Suprapubic skin (tissue), 4 donors: Measurements from ENCODE around the gene PTPRM. TPM values are rescaled to one million over a fixed set of nuclear protein-coding genes. Genes with fewer than 3 reads are reported as not detected.

Experiments
- DNase-seq, 2 donors: peaks; one replicate each; pipeline ENCODE4 v3.0.0-alpha.2; 2019; ENCODE audit warnings: low spot score in 2 of 2
- H3K27ac ChIP-seq: fragments of 200-600 bp; sonication (generic); one replicate; pipeline ENCODE4 v1.5.1; 2019
- H3K27me3 ChIP-seq: fragments of 200-600 bp; sonication (generic); one replicate; pipeline ENCODE4 v1.5.1; 2019
- H3K36me3 ChIP-seq: fragments of 200-600 bp; sonication (generic); one replicate; pipeline ENCODE4 v1.5.1; 2019
- H3K4me1 ChIP-seq: fragments of 200-600 bp; sonication (generic); one replicate; pipeline ENCODE4 v1.5.1; 2019
- H3K4me3 ChIP-seq: fragments of 200-600 bp; sonication (generic); one replicate; pipeline ENCODE4 v1.5.1; 2019; ENCODE audit warnings: mild to moderate bottlenecking
- H3K9me3 ChIP-seq: fragments of 200-600 bp; sonication (generic); one replicate; pipeline ENCODE4 v1.5.1; 2019
- CTCF ChIP-seq, 2 donors: fragments of 200-600 bp in 1 of 2; fragments of 450-650 bp in 1 of 2; sonication (generic) in 1 of 2; IDR thresholded peaks; one replicate each; pipeline ENCODE4 v1.5.1; 2016 to 2019; ENCODE audit warnings: antibody characterized with exemption in 2 of 2, mild to moderate bottlenecking in 1 of 2, moderate library complexity in 1 of 2
- EP300 ChIP-seq: sonication (generic); formaldehyde crosslinking; IDR thresholded peaks from one replicate; pipeline ENCODE4 v1.6.1; 2017; ENCODE audit warnings: antibody characterized with exemption
- POLR2A ChIP-seq, 2 donors: fragments of 450-650 bp; IDR thresholded peaks; one replicate each; pipeline ENCODE4 v1.6.1; 2017; ENCODE audit warnings: antibody characterized with exemption in 2 of 2, mild to moderate bottlenecking in 2 of 2, moderate library complexity in 2 of 2
- POLR2AphosphoS5 ChIP-seq, 3 donors: sonication (generic); formaldehyde crosslinking; IDR thresholded peaks; one replicate each; pipeline ENCODE4 v1.6.1; 2017; ENCODE audit warnings: antibody characterized with exemption in 3 of 3
- WGBS: methylation state at CpG from one replicate; pipeline ENCODE4 v1.1.5; 2018; 5-methylcytosine and 5-hydroxymethylcytosine counted together
- total RNA-seq, 4 donors: library from RNA; depleted of rRNA; stranded (reverse); fragments of >200 nt; gene quantifications; one replicate each; pipeline ENCODE4 v1.1.0, GENCODE V29; 2016

Gene PTPRM
- total RNA-seq, 4 donors from 2014 or later: 19.8 to 73.7 (median 40.0) TPM

- H3K4me1 ChIP-seq: no peaks in the 10 kb centered on the region
- 92% methylated on average over 2 of the region's 13 CpGs for WGBS
- no peak overlapping the region for H3K27ac ChIP-seq
- H3K36me3 ChIP-seq: no peaks in the 10 kb centered on the region
- H3K9me3 ChIP-seq: no peaks in the 10 kb centered on the region
- TF ChIP-seq POLR2AphosphoS5 (IDR thresholded peaks at IDR 0.05) (no peak), CTCF (IDR thresholded peaks at IDR 0.05) (no peak), POLR2A (IDR thresholded peaks at IDR 0.05) (no peak), EP300 (no peak)
- no peak overlapping the region for H3K4me3 ChIP-seq
- no peak for DNase-seq
- no peaks in the 10 kb centered on the region for H3K27me3 ChIP-seq
These were observed 859.3 kb downstream of the PTPRM start for GRCh38 chr18:8426401-8426800.

- H3K4me3 ChIP-seq: no peak overlapping the region
- no peak overlapping the region for H3K27ac ChIP-seq
- no peaks in the 10 kb centered on the region for H3K36me3 ChIP-seq
- H3K4me1 ChIP-seq: no peaks in the 10 kb centered on the region
- 100% methylated on average over 1 of the region's 1 CpG for WGBS
- DNase-seq: no peak
- no peaks in the 10 kb centered on the region for H3K27me3 ChIP-seq
- no peaks in the 10 kb centered on the region for H3K9me3 ChIP-seq
- no peak for TF ChIP-seq POLR2A (IDR thresholded peaks at IDR 0.05)
- TF ChIP-seq CTCF (IDR thresholded peaks at IDR 0.05): no peak
- no peak for TF ChIP-seq POLR2AphosphoS5 (IDR thresholded peaks at IDR 0.05)
- TF ChIP-seq EP300: no peak
These were observed 860.2 kb downstream of the PTPRM start for GRCh38 chr18:8427339-8427738.

GRCh38 chr18:8428951-8429350, 861.8 kb downstream of the PTPRM start:
- H3K4me3 ChIP-seq: no peak overlapping the region
- DNase-seq: no peak
- TF ChIP-seq POLR2AphosphoS5 (IDR thresholded peaks at IDR 0.05) (no peak), EP300 (no peak), POLR2A (IDR thresholded peaks at IDR 0.05) (no peak), CTCF (IDR thresholded peaks at IDR 0.05) (no peak)
- H3K27me3 ChIP-seq: no peaks in the 10 kb centered on the region
- WGBS: 91% methylated on average over 5 of the region's 6 CpGs
- no peaks in the 10 kb centered on the region for H3K4me1 ChIP-seq
- no peak overlapping the region for H3K27ac ChIP-seq
- no peaks in the 10 kb centered on the region for H3K9me3 ChIP-seq
- no peaks in the 10 kb centered on the region for H3K36me3 ChIP-seq

GRCh38 chr18:8431036-8431435, 863.9 kb downstream of the PTPRM start:
- H3K9me3 ChIP-seq: no peaks in the 10 kb centered on the region
- no peak overlapping the region for H3K27ac ChIP-seq
- peaks cover 2% of the 10 kb centered on the region for H3K27me3 ChIP-seq
- no peak for DNase-seq
- H3K4me1 ChIP-seq: no peaks in the 10 kb centered on the region
- no peaks in the 10 kb centered on the region for H3K36me3 ChIP-seq
- H3K4me3 ChIP-seq: no peak overlapping the region
- TF ChIP-seq POLR2A (IDR thresholded peaks at IDR 0.05): no peak
- no peak for TF ChIP-seq EP300
- TF ChIP-seq CTCF (IDR thresholded peaks at IDR 0.05): no peak
- no peak for TF ChIP-seq POLR2AphosphoS5 (IDR thresholded peaks at IDR 0.05)
- 78% methylated on average over 4 of the region's 4 CpGs for WGBS

- Histone ChIP-seq H3K27ac (no peak overlapping the region), H3K4me1 (no peaks in the 10 kb centered on the region), H3K9me3 (no peaks in the 10 kb centered on the region), H3K27me3 (peaks cover 3% of the 10 kb centered on the region), H3K4me3 (no peak overlapping the region), H3K36me3 (no peaks in the 10 kb centered on the region)
- no peak for TF ChIP-seq EP300
- TF ChIP-seq CTCF (IDR thresholded peaks at IDR 0.05): no peak
- WGBS: 85% methylated on average over 9 of the region's 15 CpGs
- no peak for DNase-seq
These were observed 866.2 kb downstream of the PTPRM start for GRCh38 chr18:8433323-8433722.
